Measurements from ENCODE around the gene KIF4B. TPM values are rescaled to one million over a fixed set of nuclear protein-coding genes. Genes with fewer than 3 reads are reported as not detected.

KIF4B gene
- total RNA-seq, 1 experiment from 2014 or later = 0.12 TPM

- no peak for TF ChIP-seq REST (IDR thresholded peaks at IDR 0.05; ENCODE audit: low read depth)
- TF ChIP-seq YY1 (IDR thresholded peaks at IDR 0.05; ENCODE audit: extremely low read depth, insufficient replicate concordance, low read depth, low read length) = no peak
- no peak for TF ChIP-seq JUND (IDR thresholded peaks at IDR 0.05)
- TF ChIP-seq ELF1 (IDR thresholded peaks at IDR 0.05; ENCODE audit: borderline replicate concordance, low read depth) = no peak
Observed at GRCh38 chr5:155040984-155041653, 27.6 kb downstream of the KIF4B start (continued).

- POLR2A ChIA-PET = no interaction called here
- CTCF ChIA-PET = no interaction called here
- intact Hi-C loops (cut with micrococcal nuclease) = no loop called here
- DNase-seq (ENCODE audit: low read depth, low spot score) (no peak), ATAC-seq (no peak)
- Histone ChIP-seq H3K4me3 (replicated peaks in 1 of 2; ENCODE audit: low read depth in 1 of 2, low read length in 2 of 2) (no peak overlapping the region), H2AFZ (ENCODE audit: low read depth, low read length, poor library complexity, severe bottlenecking) (no peak overlapping the region), H4K20me1 (ENCODE audit: insufficient read depth) (no peaks in the 10 kb centered on the region), H3K9me2 (ENCODE audit: insufficient read depth) (no peaks in the 10 kb centered on the region), H3K9ac (ENCODE audit: low read length) (no peak overlapping the region), H3K27ac (ENCODE audit: low read depth, low read length) (no peak overlapping the region), H3K27me3 (ENCODE audit: insufficient read depth, low read length) (peaks cover 25% of the 10 kb centered on the region), H3K4me2 (ENCODE audit: low read length) (no peak overlapping the region), H3K9me3 (ENCODE audit: control insufficient read depth in 1 of 2, insufficient read depth in 1 of 2, low read depth in 1 of 2, low read length in 2 of 2) (no peaks in the 10 kb centered on the region), H3K79me2 (ENCODE audit: insufficient read depth, low read length) (no peaks in the 10 kb centered on the region), H3K36me3 (ENCODE audit: control insufficient read depth in 1 of 2, insufficient read depth in 2 of 2, low read length in 2 of 2) (no peaks in the 10 kb centered on the region), H3K4me1 (ENCODE audit: control insufficient read depth in 1 of 2, insufficient read depth in 2 of 2, low read length in 2 of 2) (no peaks in the 10 kb centered on the region)
- RAD21 ChIA-PET (ENCODE audit: low non-redundant PET in 1 of 2, low total read pairs in 2 of 2, uncharacterized antibody in 2 of 2, unreplicated experiment in 2 of 2) = no interaction called here
- no TSS peak for BruUV-seq (replicated peaks)
- TF ChIP-seq ATF3 (IDR thresholded peaks at IDR 0.05) = no peak
- no peak for TF ChIP-seq POLR2A (IDR thresholded peaks at IDR 0.05; ENCODE audit: borderline replicate concordance, extremely low read depth, insufficient read depth, insufficient read length)
- no peak for TF ChIP-seq EZH2 (IDR thresholded peaks at IDR 0.05)
- TF ChIP-seq REST (IDR thresholded peaks at IDR 0.05; ENCODE audit: low read depth) = no peak
- TF ChIP-seq EZH2phosphoT487 (IDR thresholded peaks at IDR 0.05; ENCODE audit: borderline replicate concordance) = no peak
- TF ChIP-seq CTCF (IDR thresholded peaks at IDR 0.05 in 2 of 3, conservative IDR thresholded peaks at IDR 0.05 in 1 of 3; ENCODE audit: borderline replicate concordance in 1 of 3, insufficient read depth in 1 of 3, low read depth in 2 of 3, low read length in 2 of 3) = no peak
- no peak for TF ChIP-seq RAD21 (IDR thresholded peaks at IDR 0.05; ENCODE audit: low read depth)
- TF ChIP-seq SIN3A (IDR thresholded peaks at IDR 0.05; ENCODE audit: low read depth) = no peak
- TF ChIP-seq CEBPB (IDR thresholded peaks at IDR 0.05; ENCODE audit: low read depth) = no peak
- TF ChIP-seq YY1 (IDR thresholded peaks at IDR 0.05; ENCODE audit: extremely low read depth, insufficient replicate concordance, low read depth, low read length) = no peak
- TF ChIP-seq EGR1 (IDR thresholded peaks at IDR 0.05; ENCODE audit: low read depth) = no peak
- TF ChIP-seq TCF7L2 (IDR thresholded peaks at IDR 0.05; ENCODE audit: borderline replicate concordance, extremely low read depth, insufficient read depth, insufficient read length) = no peak
- no peak for TF ChIP-seq ZNF274 (IDR thresholded peaks at IDR 0.05; ENCODE audit: low read depth, low read length)
- TF ChIP-seq JUND (IDR thresholded peaks at IDR 0.05) = no peak
Observed at GRCh38 chr5:155044591-155044990, 31.0 kb downstream of the KIF4B start.
